GM12872 (cell line): ENCODE results near the gene MTFR1L.

Source experiments
- CTCF ChIP-seq: IDR thresholded peaks from 3 replicates; pipeline ENCODE4 v1.5.1; 2011; ENCODE audit warnings: low read depth, mild to moderate bottlenecking, low read length, moderate library complexity; ENCODE audit not compliant: insufficient read depth

MTFR1L gene

GRCh38 chr1:25836695-25837094 lies 16.9 kb downstream of the MTFR1L start:
- no peak for TF ChIP-seq CTCF

GRCh38 chr1:25837262-25837875 lies 17.6 kb downstream of the MTFR1L start:
- peak; percentile 44 for TF ChIP-seq CTCF

- no peak for TF ChIP-seq CTCF
These were observed 23.7 kb downstream of the MTFR1L start for GRCh38 chr1:25843483-25843882.

GRCh38 chr1:25844536-25845337 lies 25.0 kb downstream of the MTFR1L start:
- no peak for TF ChIP-seq CTCF

GRCh38 chr1:25845664-25846063 lies 25.9 kb downstream of the MTFR1L start:
- no peak for TF ChIP-seq CTCF

GRCh38 chr1:25847929-25848328 lies 28.2 kb downstream of the MTFR1L start:
- TF ChIP-seq CTCF, result no peak

- no peak for TF ChIP-seq CTCF
These were observed 28.8 kb downstream of the MTFR1L start for GRCh38 chr1:25848531-25848930.
